Measurements from ENCODE around the gene ADAMTS14. TPM values are rescaled to one million over a fixed set of nuclear protein-coding genes. Genes with fewer than 3 reads are reported as not detected.

Gene ADAMTS14
- total RNA-seq, 4 donors from 2014 or later, result 0.15 to 0.51 (median 0.40) TPM

GRCh38 chr10:70683601-70683934 lies 11.3 kb downstream of the ADAMTS14 start:
- no peak overlapping the region for H3K4me3 ChIP-seq
- H3K27me3 ChIP-seq, result no peaks in the 10 kb centered on the region
- no peaks in the 10 kb centered on the region for H3K36me3 ChIP-seq
- TF ChIP-seq POLR2A (IDR thresholded peaks at IDR 0.05), result no peak
- no peak for TF ChIP-seq POLR2AphosphoS5 (IDR thresholded peaks at IDR 0.05)
- WGBS, result 78% methylated on average over 6 of the region's 6 CpGs
- DNase-seq (ENCODE audit: low spot score in 2 of 2), result no peak
- H3K4me1 ChIP-seq, result peaks cover 12% of the 10 kb centered on the region
- H3K27ac ChIP-seq, result no peak overlapping the region
- no peaks in the 10 kb centered on the region for H3K9me3 ChIP-seq

GRCh38 chr10:70683940-70684339 lies 11.6 kb downstream of the ADAMTS14 start:
- Histone ChIP-seq H3K36me3 (no peaks in the 10 kb centered on the region), H3K4me3 (no peak overlapping the region), H3K27me3 (no peaks in the 10 kb centered on the region), H3K27ac (no peak overlapping the region), H3K9me3 (no peaks in the 10 kb centered on the region), H3K4me1 (peaks cover 12% of the 10 kb centered on the region)
- no peak for TF ChIP-seq POLR2AphosphoS5 (IDR thresholded peaks at IDR 0.05)
- TF ChIP-seq, protein P1, sequence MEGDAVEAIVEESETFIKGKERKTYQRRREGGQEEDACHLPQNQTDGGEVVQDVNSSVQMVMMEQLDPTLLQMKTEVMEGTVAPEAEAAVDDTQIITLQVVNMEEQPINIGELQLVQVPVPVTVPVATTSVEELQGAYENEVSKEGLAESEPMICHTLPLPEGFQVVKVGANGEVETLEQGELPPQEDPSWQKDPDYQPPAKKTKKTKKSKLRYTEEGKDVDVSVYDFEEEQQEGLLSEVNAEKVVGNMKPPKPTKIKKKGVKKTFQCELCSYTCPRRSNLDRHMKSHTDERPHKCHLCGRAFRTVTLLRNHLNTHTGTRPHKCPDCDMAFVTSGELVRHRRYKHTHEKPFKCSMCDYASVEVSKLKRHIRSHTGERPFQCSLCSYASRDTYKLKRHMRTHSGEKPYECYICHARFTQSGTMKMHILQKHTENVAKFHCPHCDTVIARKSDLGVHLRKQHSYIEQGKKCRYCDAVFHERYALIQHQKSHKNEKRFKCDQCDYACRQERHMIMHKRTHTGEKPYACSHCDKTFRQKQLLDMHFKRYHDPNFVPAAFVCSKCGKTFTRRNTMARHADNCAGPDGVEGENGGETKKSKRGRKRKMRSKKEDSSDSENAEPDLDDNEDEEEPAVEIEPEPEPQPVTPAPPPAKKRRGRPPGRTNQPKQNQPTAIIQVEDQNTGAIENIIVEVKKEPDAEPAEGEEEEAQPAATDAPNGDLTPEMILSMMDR (IDR thresholded peaks at IDR 0.05), result no peak
- no peak for TF ChIP-seq POLR2A (IDR thresholded peaks at IDR 0.05)
- no peak for TF ChIP-seq EP300 (IDR thresholded peaks at IDR 0.05)
- no peak for DNase-seq (ENCODE audit: low spot score in 2 of 2)
- 93% methylated on average over 5 of the region's 5 CpGs for WGBS

DNA sequence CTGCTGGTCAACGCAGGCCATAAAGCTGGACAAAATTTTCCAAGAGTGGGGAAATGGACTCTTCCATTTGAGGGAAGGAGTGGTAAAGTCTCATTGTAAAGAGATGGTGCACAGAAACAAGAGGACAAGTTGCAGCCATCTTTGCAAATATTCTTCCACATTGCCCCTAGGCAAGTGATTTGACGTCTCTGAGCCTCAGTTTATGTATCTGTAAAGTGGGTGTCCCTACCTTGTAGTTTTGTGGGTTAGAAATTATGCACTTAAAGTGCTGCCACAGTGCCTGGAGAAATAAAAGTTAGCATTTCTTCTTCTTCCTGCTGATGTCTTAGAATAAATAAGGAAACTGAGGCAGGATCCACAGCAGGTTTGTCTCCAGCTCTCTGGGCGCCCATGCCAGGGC lies 12.1 kb downstream of the ADAMTS14 start:
- Histone ChIP-seq H3K4me3 (no peak overlapping the region), H3K9me3 (no peaks in the 10 kb centered on the region), H3K27ac (no peak overlapping the region), H3K27me3 (no peaks in the 10 kb centered on the region), H3K36me3 (no peaks in the 10 kb centered on the region), H3K4me1 (peaks cover 12% of the 10 kb centered on the region)
- 98% methylated on average over 3 of the region's 3 CpGs for WGBS
- no peak for DNase-seq (ENCODE audit: low spot score in 2 of 2)
- TF ChIP-seq POLR2A (IDR thresholded peaks at IDR 0.05), result no peak
- TF ChIP-seq, protein P1 (IDR thresholded peaks at IDR 0.05), result no peak
- no peak for TF ChIP-seq EP300 (IDR thresholded peaks at IDR 0.05)
- no peak for TF ChIP-seq POLR2AphosphoS5 (IDR thresholded peaks at IDR 0.05)

DNA sequence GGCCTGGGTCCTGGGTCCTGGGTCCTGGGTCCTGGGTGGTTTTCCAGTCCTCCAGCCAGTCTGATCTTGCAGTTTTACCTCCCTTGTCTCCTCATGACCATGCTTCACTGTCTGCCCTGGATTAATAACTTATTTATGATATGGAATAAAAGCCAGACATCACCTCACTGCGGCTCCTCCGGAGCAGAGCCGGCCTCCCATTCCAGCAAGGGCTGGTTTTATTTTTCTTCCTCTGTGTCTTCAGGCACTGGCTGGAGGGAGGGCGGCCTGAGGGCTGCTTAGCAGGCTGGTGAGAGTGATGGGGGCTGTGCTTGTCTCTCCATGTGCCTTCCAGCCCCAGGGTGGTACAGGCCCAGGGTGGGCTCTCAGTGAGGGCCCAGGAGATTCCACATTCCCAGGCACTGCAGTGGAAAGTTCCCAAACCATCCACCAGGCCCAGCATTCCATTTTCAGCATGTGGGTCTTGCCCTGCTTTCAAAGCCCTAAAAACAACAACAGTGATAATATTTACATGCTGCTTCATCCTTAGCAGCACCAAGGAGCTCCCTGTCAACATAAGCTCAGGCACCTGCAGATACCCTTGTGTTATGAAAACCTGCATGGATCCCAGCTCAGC lies 12.6 kb downstream of the ADAMTS14 start:
- H3K9me3 ChIP-seq, result no peaks in the 10 kb centered on the region
- H3K27ac ChIP-seq, result no peak overlapping the region
- no peaks in the 10 kb centered on the region for H3K36me3 ChIP-seq
- H3K4me3 ChIP-seq, result no peak overlapping the region
- no peak for DNase-seq (ENCODE audit: low spot score in 2 of 2)
- no peaks in the 10 kb centered on the region for H3K27me3 ChIP-seq
- 84% methylated on average over 4 of the region's 4 CpGs for WGBS
- peaks cover 12% of the 10 kb centered on the region for H3K4me1 ChIP-seq
- TF ChIP-seq, protein P1 (IDR thresholded peaks at IDR 0.05), result no peak
- TF ChIP-seq POLR2A (IDR thresholded peaks at IDR 0.05) (no peak), POLR2AphosphoS5 (IDR thresholded peaks at IDR 0.05) (no peak)

DNA sequence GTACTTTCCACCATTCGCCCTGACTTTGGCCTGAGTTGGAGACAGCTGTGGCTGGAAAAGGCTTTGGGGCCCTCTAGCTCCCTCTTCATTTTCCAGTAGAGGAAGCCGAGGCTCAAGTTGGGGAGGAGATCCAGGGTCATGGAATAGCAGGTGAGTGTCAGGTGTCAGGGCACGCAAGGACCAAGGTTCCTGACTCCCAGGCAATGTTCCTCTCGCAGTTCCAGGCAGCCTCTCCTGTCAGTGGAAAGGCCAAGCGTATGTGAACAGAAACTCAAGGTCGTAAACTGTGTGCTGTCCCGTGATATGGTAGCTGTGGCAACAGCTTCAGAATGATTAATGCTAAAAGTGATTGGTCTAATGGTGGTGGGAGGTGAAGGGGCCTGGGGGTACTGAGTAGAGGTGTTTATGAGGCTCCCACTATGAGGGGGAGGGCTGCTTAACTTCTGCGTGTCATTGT lies 13.2 kb downstream of the ADAMTS14 start:
- peaks cover 12% of the 10 kb centered on the region for H3K4me1 ChIP-seq
- TF ChIP-seq EP300 (IDR thresholded peaks at IDR 0.05) (no peak), POLR2AphosphoS5 (IDR thresholded peaks at IDR 0.05) (no peak), POLR2A (IDR thresholded peaks at IDR 0.05) (no peak)
- TF ChIP-seq, protein P1 (IDR thresholded peaks at IDR 0.05), result no peak
- no peak overlapping the region for H3K4me3 ChIP-seq
- no peaks in the 10 kb centered on the region for H3K9me3 ChIP-seq
- DNase-seq (ENCODE audit: low spot score in 2 of 2), result no peak
- H3K27ac ChIP-seq, result no peak overlapping the region
- H3K36me3 ChIP-seq, result no peaks in the 10 kb centered on the region
- WGBS, result 95% methylated on average over 8 of the region's 8 CpGs
- no peaks in the 10 kb centered on the region for H3K27me3 ChIP-seq

GRCh38 chr10:70688828-70689227 lies 16.5 kb downstream of the ADAMTS14 start:
- TF ChIP-seq, protein P1 (IDR thresholded peaks at IDR 0.05), result no peak
- TF ChIP-seq POLR2AphosphoS5 (IDR thresholded peaks at IDR 0.05) (no peak), EP300 (IDR thresholded peaks at IDR 0.05) (no peak), POLR2A (IDR thresholded peaks at IDR 0.05) (no peak)
- H3K27me3 ChIP-seq, result no peaks in the 10 kb centered on the region
- no peak overlapping the region for H3K27ac ChIP-seq
- 88% methylated on average over 7 of the region's 9 CpGs for WGBS
- DNase-seq (ENCODE audit: low spot score in 2 of 2), result no peak
- peaks cover 5% of the 10 kb centered on the region for H3K4me1 ChIP-seq
- no peak overlapping the region for H3K4me3 ChIP-seq
- no peaks in the 10 kb centered on the region for H3K36me3 ChIP-seq
- no peaks in the 10 kb centered on the region for H3K9me3 ChIP-seq
